Measurements from ENCODE around the gene PLB1.
A peak's percentile ranks its signal among the peaks of the same experiment; 100 is the strongest.

PLB1 gene

GRCh38 chr2:28631514-28632206 lies 135.8 kb downstream of the PLB1 start:
- H3K27ac Mint-ChIP-seq = peak overlapping the region in 1 of 2 donors; percentile 81
- ATAC-seq (no peak), DNase-seq (no peak)
- H3K4me3 Mint-ChIP-seq = no peak overlapping the region
- no peaks in the 10 kb centered on the region for H3K4me1 Mint-ChIP-seq
- H3K9me3 Mint-ChIP-seq = no peaks in the 10 kb centered on the region
- H3K27me3 Mint-ChIP-seq = no peaks in the 10 kb centered on the region

- Mint-ChIP-seq H3K27ac (no peak overlapping the region), H3K4me3 (no peak overlapping the region), H3K9me3 (no peaks in the 10 kb centered on the region), H3K27me3 (no peaks in the 10 kb centered on the region), H3K4me1 (peaks cover 5% of the 10 kb centered on the region)
- ATAC-seq (no peak), DNase-seq (no peak)
These were observed 136.9 kb downstream of the PLB1 start for GRCh38 chr2:28632791-28633190.

DNA sequence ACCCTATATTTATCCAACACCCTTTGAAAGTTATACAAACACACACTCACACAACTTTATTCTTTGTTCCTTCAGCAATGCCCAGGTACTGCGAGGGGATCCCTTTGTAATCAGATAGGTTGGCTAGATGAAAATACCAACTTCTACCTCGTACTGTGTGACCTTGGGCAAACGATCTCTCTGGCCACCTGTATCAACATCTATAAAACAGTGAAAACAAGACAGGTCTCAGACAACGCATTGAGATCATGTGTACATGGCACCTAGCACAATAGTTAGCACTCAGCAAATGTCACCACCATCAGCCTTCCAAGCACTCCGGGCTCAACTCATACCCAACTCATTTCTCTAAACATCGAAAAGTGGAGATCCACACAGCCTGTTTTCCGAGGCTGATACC lies 137.3 kb downstream of the PLB1 start:
- peaks cover 9% of the 10 kb centered on the region for H3K4me1 Mint-ChIP-seq
- no peak for DNase-seq
- H3K27ac Mint-ChIP-seq = no peak overlapping the region
- no peaks in the 10 kb centered on the region for H3K27me3 Mint-ChIP-seq
- no peak overlapping the region for H3K4me3 Mint-ChIP-seq
- ATAC-seq = no peak
- H3K9me3 Mint-ChIP-seq = no peaks in the 10 kb centered on the region

GRCh38 chr2:28633746-28634145 lies 137.9 kb downstream of the PLB1 start:
- Mint-ChIP-seq H3K9me3 (no peaks in the 10 kb centered on the region), H3K4me1 (peaks cover 14% of the 10 kb centered on the region), H3K27ac (no peak overlapping the region), H3K27me3 (no peaks in the 10 kb centered on the region), H3K4me3 (no peak overlapping the region)
- ATAC-seq (no peak), DNase-seq (no peak)

- DNase-seq (no peak), ATAC-seq (no peak)
- H3K4me1 Mint-ChIP-seq = peaks cover 29% of the 10 kb centered on the region
- H3K9me3 Mint-ChIP-seq = no peaks in the 10 kb centered on the region
- no peak overlapping the region for H3K4me3 Mint-ChIP-seq
- H3K27me3 Mint-ChIP-seq = no peaks in the 10 kb centered on the region
- no peak overlapping the region for H3K27ac Mint-ChIP-seq
These were observed 139.3 kb downstream of the PLB1 start for GRCh38 chr2:28635191-28635611.

GRCh38 chr2:28636491-28636890 lies 140.6 kb downstream of the PLB1 start:
- Mint-ChIP-seq H3K9me3 (no peaks in the 10 kb centered on the region), H3K4me1 (peaks cover 30% of the 10 kb centered on the region), H3K27me3 (no peaks in the 10 kb centered on the region), H3K4me3 (no peak overlapping the region), H3K27ac (peak overlapping the region in 1 of 2 donors; percentile 5)
- no peak for ATAC-seq
- no peak for DNase-seq

GRCh38 chr2:28637066-28638047 lies 141.5 kb downstream of the PLB1 start:
- ATAC-seq (no peak), DNase-seq (no peak)
- no peaks in the 10 kb centered on the region for H3K9me3 Mint-ChIP-seq
- no peak overlapping the region for H3K27ac Mint-ChIP-seq
- no peak overlapping the region for H3K4me3 Mint-ChIP-seq
- H3K4me1 Mint-ChIP-seq = peaks cover 37% of the 10 kb centered on the region
- no peaks in the 10 kb centered on the region for H3K27me3 Mint-ChIP-seq

GRCh38 chr2:28638102-28638501 lies 142.2 kb downstream of the PLB1 start:
- Mint-ChIP-seq H3K4me3 (no peak overlapping the region), H3K27ac (peak overlapping the region; percentile 69 to 75), H3K4me1 (peaks cover 37% of the 10 kb centered on the region), H3K27me3 (no peaks in the 10 kb centered on the region), H3K9me3 (no peaks in the 10 kb centered on the region)
- no peak for DNase-seq
- no peak for ATAC-seq

DNA sequence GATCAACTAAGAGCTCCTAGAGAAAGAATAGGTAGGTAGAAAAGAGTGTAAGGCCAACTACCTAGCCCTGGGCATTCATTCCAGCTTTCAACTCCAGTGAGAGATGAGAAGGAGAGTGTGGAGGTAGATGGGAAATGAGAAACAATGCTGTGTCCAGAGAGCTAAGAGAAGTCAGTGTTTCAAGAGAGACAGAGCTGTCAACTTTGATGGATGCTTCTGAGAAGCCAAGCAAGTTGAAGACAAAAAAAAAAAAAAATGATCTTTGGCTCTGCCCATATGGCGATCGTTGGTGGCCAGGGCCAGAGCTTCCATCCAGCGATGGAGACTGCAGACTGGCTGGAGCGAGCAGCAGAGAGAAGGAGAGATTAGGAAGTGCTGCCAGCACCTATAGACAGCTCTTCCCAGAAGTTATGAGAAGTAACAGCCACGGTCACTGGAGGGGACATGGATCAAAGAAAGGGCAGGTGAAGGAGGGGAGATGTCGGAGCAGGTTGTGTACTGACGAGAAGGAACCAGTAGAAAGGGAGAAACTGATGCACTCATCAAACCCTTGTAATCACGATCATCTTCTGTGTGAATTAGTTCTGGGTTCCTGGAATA lies 143.3 kb downstream of the PLB1 start:
- DNase-seq (no peak), ATAC-seq (no peak)
- peaks cover 37% of the 10 kb centered on the region for H3K4me1 Mint-ChIP-seq
- H3K27me3 Mint-ChIP-seq = no peaks in the 10 kb centered on the region
- H3K9me3 Mint-ChIP-seq = no peaks in the 10 kb centered on the region
- H3K27ac Mint-ChIP-seq = peak overlapping the region in 1 of 2 donors; percentile 4
- no peak overlapping the region for H3K4me3 Mint-ChIP-seq

GRCh38 chr2:28639836-28640235 lies 144.0 kb downstream of the PLB1 start:
- peak; percentile 94 for ATAC-seq
- Mint-ChIP-seq H3K9me3 (no peaks in the 10 kb centered on the region), H3K27me3 (no peaks in the 10 kb centered on the region), H3K27ac (peak overlapping the region in 1 of 2 donors; percentile 4), H3K4me1 (peaks cover 37% of the 10 kb centered on the region), H3K4me3 (no peak overlapping the region)
- peak in 1 of 2 donors; percentile 54 for DNase-seq

GRCh38 chr2:28640260-28640907 lies 144.5 kb downstream of the PLB1 start:
- no peaks in the 10 kb centered on the region for H3K27me3 Mint-ChIP-seq

DNA sequence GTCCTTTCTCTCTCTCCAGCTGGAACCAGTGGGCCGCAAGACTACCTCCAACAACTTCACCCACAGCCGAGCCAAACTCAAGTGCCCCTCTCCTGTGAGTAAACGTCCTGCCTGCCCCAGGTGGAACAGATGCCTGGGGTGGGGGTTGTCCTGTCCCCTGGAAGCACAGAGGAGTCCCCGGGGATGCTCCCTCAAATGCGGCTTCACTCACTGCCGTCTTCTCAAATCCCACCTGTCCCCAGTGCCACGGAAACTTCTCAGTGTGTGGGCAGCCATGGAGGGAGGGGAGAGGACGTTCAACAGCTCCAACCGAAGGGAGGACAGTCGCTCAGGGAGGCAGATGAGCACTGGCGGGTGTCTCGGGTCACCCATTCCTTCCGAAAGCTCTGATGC lies 145.0 kb downstream of the PLB1 start:
- ATAC-seq (no peak), DNase-seq (no peak)
- Mint-ChIP-seq H3K27me3 (no peaks in the 10 kb centered on the region), H3K4me3 (no peak overlapping the region), H3K27ac (no peak overlapping the region), H3K4me1 (peaks cover 37% of the 10 kb centered on the region), H3K9me3 (no peaks in the 10 kb centered on the region)

More at GRCh38 chr2:28640260-28640907, 144.5 kb downstream of the PLB1 start:
- DNase-seq (no peak), ATAC-seq (no peak)
- H3K4me1 Mint-ChIP-seq = peaks cover 37% of the 10 kb centered on the region
- no peak overlapping the region for H3K27ac Mint-ChIP-seq
- no peaks in the 10 kb centered on the region for H3K9me3 Mint-ChIP-seq
- H3K4me3 Mint-ChIP-seq = no peak overlapping the region

DNA sequence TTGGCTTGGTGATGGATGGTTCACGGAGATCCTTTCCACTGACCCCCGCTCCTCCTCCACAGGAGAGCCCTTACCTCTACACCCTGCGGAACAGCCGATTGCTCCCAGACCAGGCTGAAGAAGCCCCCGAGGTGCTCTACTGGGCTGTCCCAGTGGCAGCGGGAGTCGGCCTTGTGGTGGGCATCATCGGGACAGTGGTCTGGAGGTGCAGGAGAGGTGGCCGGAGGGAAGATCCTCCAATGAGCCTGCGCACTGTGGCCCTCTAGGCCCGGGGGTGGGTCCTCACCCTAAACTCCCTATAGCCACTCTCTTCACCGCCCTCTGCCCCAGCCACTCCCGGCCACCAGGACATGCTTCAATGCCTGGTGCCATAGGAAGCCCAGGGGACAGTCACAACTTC lies 146.9 kb downstream of the PLB1 start:
- DNase-seq (no peak), ATAC-seq (no peak)
- no peak overlapping the region for H3K27ac Mint-ChIP-seq
- H3K27me3 Mint-ChIP-seq = no peaks in the 10 kb centered on the region
- H3K9me3 Mint-ChIP-seq = no peaks in the 10 kb centered on the region
- peaks cover 32% of the 10 kb centered on the region for H3K4me1 Mint-ChIP-seq
- no peak overlapping the region for H3K4me3 Mint-ChIP-seq

GRCh38 chr2:28643327-28643726 lies 147.5 kb downstream of the PLB1 start:
- H3K27me3 Mint-ChIP-seq = no peaks in the 10 kb centered on the region
- no peaks in the 10 kb centered on the region for H3K9me3 Mint-ChIP-seq
- H3K4me1 Mint-ChIP-seq = peaks cover 32% of the 10 kb centered on the region
- H3K4me3 Mint-ChIP-seq = no peak overlapping the region
- no peak overlapping the region for H3K27ac Mint-ChIP-seq
- no peak for ATAC-seq
- DNase-seq = no peak

GRCh38 chr2:28643911-28644334 lies 148.1 kb downstream of the PLB1 start:
- Mint-ChIP-seq H3K9me3 (no peaks in the 10 kb centered on the region), H3K4me3 (no peak overlapping the region), H3K27ac (no peak overlapping the region), H3K27me3 (no peaks in the 10 kb centered on the region), H3K4me1 (peaks cover 32% of the 10 kb centered on the region)
- DNase-seq (no peak), ATAC-seq (no peak)

All from stimulated activated naive CD8-positive, alpha-beta T cell treated with anti-CD3 and anti-CD28 coated beads, Interleukin-15, amount 100 ng/mL, for 72 hours (primary cell).